HepG2 (cell line): ENCODE measurements around the gene CPE. TPM values are rescaled to one million over a fixed set of nuclear protein-coding genes. Genes with fewer than 3 reads are reported as not detected.

Experiments used
- ATAC-seq: fragments of 200-7000 bp; cut with Tn5 transposase; 3 replicates; pipeline ENCODE4 v1.9.1; 2020; ENCODE audit warnings: mild to moderate bottlenecking, moderate library complexity
- BruUV-seq: library from RNA; stranded (reverse); fragments of 400-500 nt; replicated peaks from 2 replicates; lab custom pipeline; 2021; lab: Mats Ljungman, UMichigan
- CTCF ChIA-PET: fragments of 300-600 bp; formaldehyde crosslinking; extraction: SDS; loops from one replicate; lab custom pipeline; 2021; ENCODE audit warnings: low total read pairs, inconsistent platforms, low intra/inter-chr PET ratio; lab: Yijun Ruan, JAX
- POLR2A ChIA-PET: fragments of 350-600 bp; sonication (Branson Sonifier 250); formaldehyde crosslinking; loops from one replicate; lab custom pipeline; 2020; ENCODE audit warnings: antibody characterized with exemption, inconsistent platforms; lab: Yijun Ruan, JAX
- DNase-seq: peaks from one replicate; pipeline ENCODE4 v3.0.0-alpha.2; 2015; ENCODE audit warnings: low spot score
- FAIRE-seq: peaks from 3 replicates; lab custom pipeline; 2011; peaks lifted over from hg19 to GRCh38; lab: Jason Lieb, UNC
- H2AFZ ChIP-seq: one replicate; pipeline ENCODE4 v1.6.1; 2011; ENCODE audit warnings: low read length, inconsistent platforms
- H3K27ac ChIP-seq: fragments of 300-600 bp; 3 replicates; pipeline ENCODE4 v1.8.0; 2011; ENCODE audit warnings: mixed run types, mild to moderate bottlenecking, mixed read lengths, low read length, inconsistent platforms; ENCODE audit not compliant: insufficient read depth; ENCODE audit errors: extremely low read length
- H3K27me3 ChIP-seq, 2 experiments: fragments of 200-600 bp in 1 of 2; 2 replicates in 1 of 2; 3 replicates in 1 of 2; pipeline versions ENCODE4 v1.6.0 to v1.8.0; 2011; ENCODE audit warnings: low read length in 2 of 2, mild to moderate bottlenecking in 2 of 2, moderate library complexity in 2 of 2, inconsistent platforms in 1 of 2; ENCODE audit not compliant: insufficient read depth in 2 of 2, control insufficient read depth in 1 of 2
- H3K36me3 ChIP-seq, 2 experiments: fragments of 200-600 bp in 1 of 2; replicated peaks in 1 of 2; 2 replicates in 1 of 2; 3 replicates in 1 of 2; pipeline versions ENCODE4 v1.5.1 to v1.8.0; 2011; ENCODE audit warnings: low read length in 2 of 2, inconsistent platforms in 1 of 2; ENCODE audit not compliant: insufficient read depth in 2 of 2, control insufficient read depth in 1 of 2
- H3K4me1 ChIP-seq: 2 replicates; pipeline ENCODE4 v1.5.1; 2012; ENCODE audit warnings: low read length, inconsistent platforms; ENCODE audit not compliant: insufficient read depth
- H3K4me2 ChIP-seq: 2 replicates; pipeline ENCODE4 v1.6.0; 2011; ENCODE audit warnings: low read depth, low read length, inconsistent platforms
- H3K4me3 ChIP-seq, 3 experiments: fragments of 200-600 bp in 1 of 3; sonication (generic), shearing (Covaris generic) in 1 of 3; replicated peaks in 1 of 3; 2 replicates each; pipeline ENCODE4 v1.5.1; 2011 to 2016; ENCODE audit warnings: low read length in 3 of 3, inconsistent platforms in 2 of 3, low read depth in 2 of 3, mild to moderate bottlenecking in 2 of 3, control low read depth in 1 of 3, mixed read lengths in 1 of 3; ENCODE audit not compliant: insufficient read depth in 1 of 3
- H3K79me2 ChIP-seq: one replicate; pipeline ENCODE4 v1.6.1; 2011; ENCODE audit warnings: low read length, inconsistent platforms; ENCODE audit not compliant: insufficient read depth
- H3K9ac ChIP-seq: 2 replicates; pipeline ENCODE4 v1.6.0; 2011; ENCODE audit warnings: mild to moderate bottlenecking, low read depth, low read length, inconsistent platforms; ENCODE audit not compliant: insufficient read depth
- H3K9me3 ChIP-seq: 2 replicates; pipeline ENCODE4 v1.5.1; 2012; ENCODE audit warnings: mild to moderate bottlenecking, low read length
- H4K20me1 ChIP-seq: 2 replicates; pipeline ENCODE4 v1.6.0; 2011; ENCODE audit warnings: inconsistent platforms, mild to moderate bottlenecking, low read length, moderate library complexity; ENCODE audit not compliant: insufficient read depth
- ARID3A ChIP-seq: IDR thresholded peaks from 2 replicates; pipeline ENCODE4 v1.6.1; 2012; ENCODE audit warnings: low read depth, low read length, improper control_type of control experiment
- BORCS8-MEF2B ChIP-seq: sonication (generic); formaldehyde crosslinking; IDR thresholded peaks from 2 replicates; pipeline ENCODE4 v1.8.0; 2022; ENCODE audit warnings: mild to moderate bottlenecking, missing genetic modification reagents
- FOXK2 ChIP-seq: fragments of 450-650 bp; IDR thresholded peaks from 2 replicates; pipeline ENCODE4 v1.6.1; 2016
- FUBP1 ChIP-seq: sonication (generic); formaldehyde crosslinking; IDR thresholded peaks from 2 replicates; pipeline ENCODE4 v1.5.1; 2020; ENCODE audit warnings: missing genetic modification reagents, mild to moderate bottlenecking, borderline replicate concordance
- HOXA5 ChIP-seq: sonication (generic); formaldehyde crosslinking; IDR thresholded peaks from 2 replicates; pipeline ENCODE4 v1.4.0; 2020; ENCODE audit warnings: missing genetic modification reagents
- IRF1 ChIP-seq: sonication (generic); formaldehyde crosslinking; IDR thresholded peaks from 2 replicates; pipeline ENCODE4 v1.4.0; 2020; ENCODE audit warnings: low read depth, mild to moderate bottlenecking, missing genetic modification reagents
- MAFK ChIP-seq, 2 experiments: IDR thresholded peaks in 1 of 2; conservative IDR thresholded peaks in 1 of 2; 2 replicates each; pipeline ENCODE4 v1.6.1; 2011; ENCODE audit warnings: improper control_type of control experiment in 2 of 2, low read length in 2 of 2
- SCMH1 ChIP-seq: sonication (generic); formaldehyde crosslinking; IDR thresholded peaks from 2 replicates; pipeline ENCODE4 v1.9.0; 2021; ENCODE audit warnings: missing genetic modification reagents, mild to moderate bottlenecking, borderline replicate concordance
- SNRNP70 ChIP-seq: fragments of 200-400 bp; formaldehyde crosslinking; IDR thresholded peaks from 2 replicates; pipeline ENCODE4 v1.6.1; 2017; ENCODE audit warnings: mild to moderate bottlenecking, low read depth, low read length, moderate library complexity
- TIGD3 ChIP-seq: sonication (generic); formaldehyde crosslinking; IDR thresholded peaks from 2 replicates; pipeline ENCODE4 v1.5.1; 2020; ENCODE audit warnings: mild to moderate bottlenecking, missing genetic modification reagents, borderline replicate concordance
- ZNF143 ChIP-seq: sonication (generic); formaldehyde crosslinking; IDR thresholded peaks from 2 replicates; pipeline ENCODE4 v1.4.0; 2020; ENCODE audit warnings: missing genetic modification reagents
- ZNF17 ChIP-seq: sonication (generic); formaldehyde crosslinking; IDR thresholded peaks from 2 replicates; pipeline ENCODE4 v1.5.0; 2020; ENCODE audit warnings: mild to moderate bottlenecking, missing genetic modification reagents
- ZNF33B ChIP-seq: sonication (generic); formaldehyde crosslinking; IDR thresholded peaks from 2 replicates; pipeline ENCODE4 v1.5.1; 2020; ENCODE audit warnings: mild to moderate bottlenecking, missing genetic modification reagents
- ZNF44 ChIP-seq: sonication (generic); formaldehyde crosslinking; IDR thresholded peaks from 2 replicates; pipeline ENCODE4 v1.5.1; 2020; ENCODE audit warnings: mild to moderate bottlenecking, missing genetic modification reagents
- WGBS: methylation state at CpG from one replicate; pipeline ENCODE4 v1.1.6; 2017; ENCODE audit warnings: low lambda C conversion rate; 5-methylcytosine and 5-hydroxymethylcytosine counted together
- in situ Hi-C: cut with HindIII; loops from 2 replicates; pipeline ENCODE4 v1.10.0; 2017; ENCODE audit warnings: low pct_unique_long_range_greater_than_20kb; ENCODE audit not compliant: extremely low pct_ligation_motif_present
- intact Hi-C: fragments of 100-400 bp; cut with micrococcal nuclease; formaldehyde crosslinking; loops from one replicate; pipeline ENCODE4 v1.10.0; 2022; ENCODE audit not compliant: unreplicated experiment
- polyA plus RNA-seq, 8 experiments: library from polyadenylated mRNA; depleted of rRNA in 3 of 8; stranded (reverse) in 7 of 8; unstranded in 1 of 8; fragments of >200 nt; fragmentation: Illumina TruSeq in 4 of 8; extraction: Trizol in 4 of 8; gene quantifications; 2 replicates each; pipeline versions ENCODE4 v1.2.1 to v1.2.3, GENCODE V29; 2011 to 2016; ENCODE audit warnings: low read depth in 4 of 8, missing spikeins in 1 of 8, mixed read lengths in 1 of 8; ENCODE audit not compliant: insufficient read depth in 1 of 8
- total RNA-seq, 5 experiments: library from RNA; depleted of rRNA; stranded (reverse); fragments of >200 nt; fragmentation: Illumina TruSeq; extraction: Trizol; gene quantifications; 2 replicates each; pipeline ENCODE4 v1.2.3, GENCODE V29; 2016; ENCODE audit warnings: low read depth in 1 of 5

Gene CPE
- total and polyA plus RNA-seq, 2 of the 13 experiments (the other 11 are each of a cell fraction or from before 2014, with no cell fraction given), result 268 to 852 TPM

- no peak for TF ChIP-seq IRF1 (CRISPR knock-in tag)
- TF ChIP-seq FUBP1 (CRISPR knock-in tag), result no peak
- no peak for TF ChIP-seq ARID3A
- no peak for TF ChIP-seq FOXK2
- no peak for TF ChIP-seq ZNF143 (CRISPR knock-in tag)
- no peak for TF ChIP-seq BORCS8-MEF2B (CRISPR knock-in tag)
- no peak for TF ChIP-seq MAFK (conservative IDR thresholded peaks at IDR 0.05 in 1 of 2, IDR thresholded peaks at IDR 0.05 in 1 of 2; ENCODE audit: low read length in 2 of 2)
- TF ChIP-seq SNRNP70, result no peak
- no peak for TF ChIP-seq ZNF44 (CRISPR knock-in tag)
- no peak for TF ChIP-seq HOXA5 (CRISPR knock-in tag)
- TF ChIP-seq ZNF33B (CRISPR knock-in tag), result no peak
- TF ChIP-seq ZNF17 (CRISPR knock-in tag), result no peak
- no peak for TF ChIP-seq TIGD3 (CRISPR knock-in tag)
- TF ChIP-seq SCMH1 (CRISPR knock-in tag), result no peak
- ATAC-seq, result no peak
- no peak for DNase-seq
- WGBS, result 96% methylated on average over 1 of the region's 1 CpG
- ChIA-PET POLR2A (no interaction called here), CTCF (no interaction called here)
- intact Hi-C loops (no loop called here), in situ Hi-C loops (no loop called here)
- H2AFZ ChIP-seq, result no peak overlapping the region
- no peaks in the 10 kb centered on the region for H3K27me3 ChIP-seq
- H3K4me1 ChIP-seq, result peaks cover 8% of the 10 kb centered on the region
- H3K36me3 ChIP-seq, result peaks cover 0 to 11% of the 10 kb centered on the region in 2 experiments; a peak in 4 of 5 replicates
- no peak overlapping the region for H3K27ac ChIP-seq
- H3K4me3 ChIP-seq, result no peak overlapping the region
- no peak overlapping the region for H3K9ac ChIP-seq
- no peak for FAIRE-seq
- no peaks in the 10 kb centered on the region for H3K9me3 ChIP-seq
- no peaks in the 10 kb centered on the region for H3K79me2 ChIP-seq
- no TSS peak for BruUV-seq
- H4K20me1 ChIP-seq, result no peaks in the 10 kb centered on the region
- no peak overlapping the region for H3K4me2 ChIP-seq
Observed at GRCh38 chr4:165418073-165418472, 39.3 kb downstream of the CPE start.
